ENCODE data around the gene TLE6. TPM values are rescaled to one million over a fixed set of nuclear protein-coding genes. Genes with fewer than 3 reads are reported as not detected.
"Not testable (repeated sequence)": the region's sequence is repeated elsewhere in the genome, so short reads cannot be mapped to it uniquely, and the experiment has no call there.

TLE6 gene
- total RNA-seq, 2 donors from 2014 or later: 4.1 to 4.2 TPM

DNA sequence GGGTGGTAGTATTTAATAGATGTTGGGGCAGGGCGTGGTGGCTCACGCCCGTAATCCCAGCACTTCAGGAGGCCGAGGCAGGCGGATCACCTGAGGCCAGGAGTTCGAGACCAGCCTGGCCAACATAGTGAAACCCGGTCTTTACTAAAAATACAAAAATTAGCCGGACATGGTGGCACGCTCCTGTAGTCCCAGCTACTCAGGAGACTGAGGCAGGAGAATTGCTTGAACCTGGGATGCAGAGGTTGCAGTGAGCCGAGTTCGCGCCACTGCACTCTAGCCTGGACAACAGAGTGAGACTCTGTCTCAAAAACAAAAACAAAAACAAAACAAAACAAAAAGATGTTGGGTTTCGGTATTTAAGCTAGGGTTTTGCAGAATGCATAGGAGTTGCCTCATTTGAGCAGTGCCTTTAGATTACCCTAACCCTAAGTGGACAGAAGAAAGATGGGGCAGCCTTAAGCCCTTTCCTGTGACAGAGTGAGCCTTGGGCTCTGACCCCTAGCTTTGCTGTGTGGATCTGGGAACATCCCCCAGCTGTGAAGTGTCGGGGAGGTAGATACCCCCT is 59.7 kb downstream of the TLE6 start:
- H3K9me3 Mint-ChIP-seq; ATAC-seq (replicated peaks); H3K36me3 Mint-ChIP-seq (ENCODE audit: low read depth); H3K27me3 Mint-ChIP-seq; H3K4me1 Mint-ChIP-seq: not testable (repeated sequence)
- Mint-ChIP-seq H3K4me3 (peak overlapping the region; percentile 94), H3K27ac (peak overlapping the region; percentile 99)

DNA sequence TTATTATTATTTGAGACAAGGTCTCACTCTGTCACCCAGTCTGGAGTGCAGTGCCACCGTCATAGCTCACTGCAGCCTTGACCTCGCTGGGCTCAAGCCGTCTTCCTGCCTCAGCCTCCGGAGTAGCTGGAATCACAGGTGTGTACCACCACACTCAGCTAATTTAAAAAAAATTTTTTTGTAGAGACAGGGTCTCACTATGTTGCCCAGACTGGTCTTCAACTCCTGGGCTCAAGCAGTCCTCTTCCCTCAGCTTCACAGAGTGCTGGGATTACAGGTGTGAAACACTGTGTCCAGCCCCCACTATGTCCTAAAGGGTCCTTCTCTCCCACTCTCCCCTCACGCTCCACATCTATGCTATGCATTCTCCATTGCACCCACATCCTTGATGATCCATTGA is 60.9 kb downstream of the TLE6 start:
- Mint-ChIP-seq H3K4me3 (no peak overlapping the region), H3K36me3 (ENCODE audit: low read depth) (peaks cover 6% of the 10 kb centered on the region), H3K4me1 (peaks cover 9% of the 10 kb centered on the region), H3K27ac (no peak overlapping the region), H3K27me3 (no peaks in the 10 kb centered on the region), H3K9me3 (no peaks in the 10 kb centered on the region)
- no peak for ATAC-seq (replicated peaks)

DNA sequence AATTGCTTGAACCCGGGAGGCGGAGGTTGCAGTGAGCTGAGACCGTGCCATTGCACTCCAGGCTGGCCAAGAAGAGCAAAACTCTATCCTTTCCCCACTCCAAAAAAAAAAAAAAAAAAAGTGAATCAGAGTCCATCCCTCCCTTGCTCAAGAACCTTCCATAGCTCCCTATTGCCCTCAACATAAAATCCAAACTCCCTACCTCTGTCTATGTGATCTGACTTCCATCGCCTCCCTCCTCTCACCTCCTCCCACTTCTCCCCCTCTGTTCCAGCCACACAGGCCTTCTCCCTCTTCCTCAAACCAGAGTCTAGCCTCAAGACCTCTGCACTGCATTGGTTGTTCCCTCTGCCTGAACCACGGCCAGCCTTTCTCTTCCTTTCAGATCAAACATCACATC is 61.8 kb downstream of the TLE6 start:
- H3K9me3 Mint-ChIP-seq: no peaks in the 10 kb centered on the region
- no peak for ATAC-seq (replicated peaks)
- peak overlapping the region; percentile 43 for H3K27ac Mint-ChIP-seq
- no peak overlapping the region for H3K4me3 Mint-ChIP-seq
- H3K36me3 Mint-ChIP-seq (ENCODE audit: low read depth): peaks cover 6% of the 10 kb centered on the region
- peaks cover 9% of the 10 kb centered on the region for H3K4me1 Mint-ChIP-seq
- H3K27me3 Mint-ChIP-seq: no peaks in the 10 kb centered on the region

DNA sequence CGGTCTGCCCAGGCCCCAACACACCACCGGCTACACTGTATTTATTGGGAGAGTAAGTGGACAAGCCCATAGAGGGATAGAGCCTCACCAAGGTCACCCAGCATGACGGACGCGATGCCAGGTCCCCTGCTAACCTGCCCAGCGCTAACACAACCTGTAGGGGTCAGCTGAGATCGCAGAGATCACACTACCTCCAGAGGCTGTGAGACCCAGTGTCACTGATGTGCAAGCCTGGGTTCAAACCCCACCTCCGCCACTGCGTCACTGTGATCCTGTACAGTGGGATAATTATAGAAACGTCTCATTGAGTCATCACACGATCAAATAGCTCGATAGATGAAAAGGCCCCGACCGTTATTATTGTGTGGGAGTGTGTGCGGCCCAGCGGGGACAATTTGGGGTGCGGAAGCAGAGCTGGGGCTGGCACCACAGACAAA is 62.3 kb downstream of the TLE6 start:
- no peak for ATAC-seq (replicated peaks)
- H3K36me3 Mint-ChIP-seq (ENCODE audit: low read depth): peaks cover 6% of the 10 kb centered on the region
- peak overlapping the region; percentile 43 for H3K27ac Mint-ChIP-seq
- H3K9me3 Mint-ChIP-seq: no peaks in the 10 kb centered on the region
- H3K4me1 Mint-ChIP-seq: peaks cover 3% of the 10 kb centered on the region
- no peaks in the 10 kb centered on the region for H3K27me3 Mint-ChIP-seq
- H3K4me3 Mint-ChIP-seq: no peak overlapping the region

DNA sequence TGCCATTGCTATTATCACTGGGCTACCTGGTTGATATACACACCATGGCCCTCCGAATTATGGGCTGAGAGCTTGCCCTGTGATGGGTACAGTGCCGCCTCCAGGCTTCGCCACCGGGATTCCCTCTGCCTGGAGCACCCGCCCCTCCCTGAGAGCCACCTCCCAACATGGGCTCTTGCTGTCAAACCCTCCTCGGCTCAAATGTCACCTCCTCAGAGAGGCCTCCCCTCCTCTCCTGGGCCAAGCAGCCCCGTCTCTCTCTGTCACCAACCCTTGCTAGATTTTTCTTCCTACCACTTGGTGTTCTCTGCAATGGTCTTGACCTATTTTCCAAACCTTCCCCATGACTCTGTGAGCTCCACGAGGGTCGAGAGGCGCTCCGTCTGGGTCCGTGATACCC is 64.0 kb downstream of the TLE6 start:
- no peaks in the 10 kb centered on the region for H3K36me3 Mint-ChIP-seq (ENCODE audit: low read depth)
- H3K9me3 Mint-ChIP-seq: no peaks in the 10 kb centered on the region
- no peaks in the 10 kb centered on the region for H3K4me1 Mint-ChIP-seq
- ATAC-seq (replicated peaks): no peak
- no peaks in the 10 kb centered on the region for H3K27me3 Mint-ChIP-seq
- no peak overlapping the region for H3K4me3 Mint-ChIP-seq
- no peak overlapping the region for H3K27ac Mint-ChIP-seq

DNA sequence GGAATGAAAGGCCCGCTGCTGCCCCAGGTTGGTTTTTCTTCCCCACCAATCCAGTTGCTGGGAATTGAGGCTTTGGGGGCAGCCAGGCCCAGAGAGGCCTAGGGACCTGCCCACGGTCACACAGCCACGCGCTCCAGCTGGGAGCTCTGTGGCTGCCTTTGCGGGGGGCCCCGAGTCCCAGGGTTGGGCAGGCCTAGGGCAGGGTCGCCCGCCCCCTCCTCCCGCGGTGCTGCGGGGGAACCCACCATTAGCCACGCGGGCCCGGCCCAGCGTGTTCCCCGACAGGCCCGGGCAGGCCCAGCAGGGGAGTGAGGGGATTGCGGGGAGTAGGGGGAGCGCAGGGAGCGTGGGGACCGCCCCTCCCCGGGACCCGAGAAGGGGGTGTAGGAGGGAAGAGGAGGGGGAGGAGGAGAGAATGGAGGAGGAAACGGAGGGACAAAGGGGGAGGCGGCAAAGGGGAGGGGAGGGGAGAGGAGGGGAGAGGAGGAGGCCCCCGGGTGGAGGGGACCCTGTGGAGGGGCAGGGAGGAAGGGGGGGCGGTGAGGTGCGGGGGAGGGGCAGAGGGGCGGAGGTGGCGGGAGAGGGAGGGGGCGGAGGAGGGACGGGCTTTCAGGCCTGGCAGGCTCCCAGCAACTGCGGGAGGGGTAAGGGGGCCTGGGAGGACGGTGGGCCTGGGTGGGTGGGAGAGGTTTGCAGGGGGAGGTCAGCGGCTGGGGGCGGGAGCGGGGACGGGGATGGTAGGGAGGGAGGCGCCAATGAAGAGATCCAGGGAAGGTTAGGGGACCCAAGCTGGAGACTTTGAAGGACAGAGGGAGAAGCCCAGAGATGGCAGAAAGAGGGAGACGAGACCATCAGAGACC is 64.6 kb downstream of the TLE6 start:
- no peak overlapping the region for H3K4me3 Mint-ChIP-seq
- H3K36me3 Mint-ChIP-seq (ENCODE audit: low read depth): no peaks in the 10 kb centered on the region
- H3K27me3 Mint-ChIP-seq: no peaks in the 10 kb centered on the region
- no peaks in the 10 kb centered on the region for H3K9me3 Mint-ChIP-seq
- H3K4me1 Mint-ChIP-seq: no peaks in the 10 kb centered on the region
- no peak overlapping the region for H3K27ac Mint-ChIP-seq
- ATAC-seq (replicated peaks): no peak

- H3K4me3 Mint-ChIP-seq: no peak overlapping the region
- no peaks in the 10 kb centered on the region for H3K27me3 Mint-ChIP-seq
- H3K9me3 Mint-ChIP-seq: no peaks in the 10 kb centered on the region
- no peak overlapping the region for H3K27ac Mint-ChIP-seq
- no peaks in the 10 kb centered on the region for H3K36me3 Mint-ChIP-seq (ENCODE audit: low read depth)
- no peak for ATAC-seq (replicated peaks)
- peaks cover 4% of the 10 kb centered on the region for H3K4me1 Mint-ChIP-seq
These were observed 65.4 kb downstream of the TLE6 start for GRCh38 chr19:3042621-3043267.

Other genes starting within 250 kb of the TLE6 start
- gene SLC39A3, start 237.5 kb upstream of the TLE6 start, total RNA-seq: 10 to 100 TPM; 13.4 to 47.8 TPM
- 10 to 100 TPM; 39.5 to 77.0 TPM for gene SGTA, start 194.3 kb upstream of the TLE6 start, total RNA-seq
- 100 to 1,000 TPM in 1 of 2 donors, 10 to 100 TPM in 1; 70.4 to 156 TPM for gene THOP1, start 192.1 kb upstream of the TLE6 start, total RNA-seq
- 1 to 10 TPM in 1 of 2 donors, under 1 TPM in 1; 0.65 to 1.7 TPM for gene ZNF554, start 157.7 kb upstream of the TLE6 start, total RNA-seq
- gene ZNF555, start 136.1 kb upstream of the TLE6 start, total RNA-seq: 1 to 10 TPM; 1.3 to 4.5 TPM
- gene ZNF556, start 110.2 kb upstream of the TLE6 start, total RNA-seq: under 1 TPM in 1 of 2 donors, not detected in 1; 0.95 TPM
- 1 to 10 TPM; 4.7 to 6.1 TPM for gene ZNF57, start 76.6 kb upstream of the TLE6 start, total RNA-seq
- 1 to 10 TPM; 4.7 to 4.9 TPM for gene ZNF77, start 32.6 kb upstream of the TLE6 start, total RNA-seq
- gene TLE2, start 51.7 kb downstream of the TLE6 start, total RNA-seq: 1 to 10 TPM; 2.5 to 3.5 TPM
- 100 to 1,000 TPM; 348 to 436 TPM for gene TLE5, start 84.9 kb downstream of the TLE6 start, total RNA-seq
- 1 to 10 TPM; 1.9 to 2.6 TPM for gene GNA11, start 116.8 kb downstream of the TLE6 start, total RNA-seq
- gene GNA15, start 158.5 kb downstream of the TLE6 start, total RNA-seq: 100 to 1,000 TPM; 202 to 297 TPM
- 10 to 100 TPM; 60.6 to 96.8 TPM for gene S1PR4, start 201.2 kb downstream of the TLE6 start, total RNA-seq
- gene NCLN, start 208.4 kb downstream of the TLE6 start, total RNA-seq: 10 to 100 TPM; 46.4 to 81.6 TPM
- under 1 TPM; 0.24 to 0.26 TPM for gene CELF5, start 247.1 kb downstream of the TLE6 start, total RNA-seq

Data from activated T-helper 17 cell treated with anti-CD3 and anti-CD28 coated beads, Interleukin-2, amount 50 U/mL, for 72 hours (primary cell).